GM18858 (cell line): ENCODE data around the gene RAD21L1.
"Not testable (repeated sequence)": the region's sequence is repeated elsewhere in the genome, so short reads cannot be mapped to it uniquely, and the experiment has no call there.

Experiments used
- ATAC-seq: cut with Tn5 transposase; IDR thresholded peaks from one replicate; pipeline ENCODE4 v1.9.1; 2021; ENCODE audit not compliant: unreplicated experiment

RAD21L1 gene

GRCh38 chr20:1199212-1199873 is 26.5 kb upstream of the RAD21L1 start:
- no peak for ATAC-seq

- no peak for ATAC-seq
Measured at GRCh38 chr20:1199964-1200363, 25.9 kb upstream of the RAD21L1 start.

- ATAC-seq: no peak
Measured at GRCh38 chr20:1202762-1203504, 22.9 kb upstream of the RAD21L1 start, which contains the start of gene C20orf202. TSS of gene C20orf202 (plus strand) at chr20:1203454. CDS start at chr20:1203586, 132 bp downstream.

GRCh38 chr20:1203630-1204029 is 22.2 kb upstream of the RAD21L1 start:
- ATAC-seq: no peak

- no peak for ATAC-seq
Measured at GRCh38 chr20:1204113-1204512, 21.7 kb upstream of the RAD21L1 start.

GRCh38 chr20:1204576-1204975 is 21.3 kb upstream of the RAD21L1 start:
- ATAC-seq: no peak

- ATAC-seq: no peak
Measured at GRCh38 chr20:1205802-1206201, 20.0 kb upstream of the RAD21L1 start.

- ATAC-seq: no peak
Measured at GRCh38 chr20:1206366-1207148, 19.3 kb upstream of the RAD21L1 start.

GRCh38 chr20:1207293-1207878 is 18.5 kb upstream of the RAD21L1 start:
- ATAC-seq: no peak

GRCh38 chr20:1209447-1210387 is 16.1 kb upstream of the RAD21L1 start:
- no peak for ATAC-seq

GRCh38 chr20:1210501-1210900 is 15.3 kb upstream of the RAD21L1 start:
- no peak for ATAC-seq

- ATAC-seq: no peak
Measured at GRCh38 chr20:1212023-1212422, 13.8 kb upstream of the RAD21L1 start.

GRCh38 chr20:1212607-1213396 is 13.0 kb upstream of the RAD21L1 start:
- ATAC-seq: no peak

GRCh38 chr20:1214838-1215261 is 11.0 kb upstream of the RAD21L1 start:
- ATAC-seq: no peak

GRCh38 chr20:1215386-1216170 is 10.3 kb upstream of the RAD21L1 start:
- ATAC-seq: no peak

GRCh38 chr20:1216527-1217427 is 9.1 kb upstream of the RAD21L1 start:
- not testable (repeated sequence) for ATAC-seq

GRCh38 chr20:1222750-1223149 is 3.1 kb upstream of the RAD21L1 start:
- ATAC-seq: not testable (repeated sequence)
